ENCODE data around the gene RAB27B. TPM values are rescaled to one million over a fixed set of nuclear protein-coding genes. Genes with fewer than 3 reads are reported as not detected.

The RAB27B gene
- total RNA-seq, 1 experiment from 2014 or later, result 0.87 TPM

GRCh38 chr18:54791657-54792056 is 36.6 kb upstream of the RAB27B start:
- no peaks in the 10 kb centered on the region for H3K27me3 Mint-ChIP-seq (ENCODE audit: low read depth)
- peaks cover 5% of the 10 kb centered on the region; the same call in 1 of the 2 replicates for H3K4me1 Mint-ChIP-seq
- CTCF ChIA-PET, result no interaction called here
- no peaks in the 10 kb centered on the region for H3K9me3 Mint-ChIP-seq
- DNase-seq (ENCODE audit: low spot score), result no peak
- POLR2A ChIA-PET, result interaction anchor here (0.5 kb wide), 1 partner anchor 14 kb away, joined by 3 read pairs; no protein-coding TSS in a partner anchor
- no peak overlapping the region for H3K27ac Mint-ChIP-seq
- no peak for ATAC-seq
- no peak overlapping the region for H3K4me3 Mint-ChIP-seq
- H3K36me3 Mint-ChIP-seq, result no peaks in the 10 kb centered on the region
- TF ChIP-seq SOX15 (CRISPR knock-in tag; IDR thresholded peaks at IDR 0.05), result no peak
- no peak for TF ChIP-seq MLX (CRISPR knock-in tag; IDR thresholded peaks at IDR 0.05)
- TF ChIP-seq MAX (CRISPR knock-in tag; IDR thresholded peaks at IDR 0.05), result no peak
- TF ChIP-seq CREM (CRISPR knock-in tag; IDR thresholded peaks at IDR 0.05), result no peak
- TF ChIP-seq SMAD3 (CRISPR knock-in tag; IDR thresholded peaks at IDR 0.05; ENCODE audit: borderline replicate concordance), result no peak
- no peak for TF ChIP-seq NR1H2 (CRISPR knock-in tag; IDR thresholded peaks at IDR 0.05)
- no peak for TF ChIP-seq PRRX2 (CRISPR knock-in tag; IDR thresholded peaks at IDR 0.05)
- TF ChIP-seq ZNF138 (CRISPR knock-in tag; conservative IDR thresholded peaks at IDR 0.05), result no peak
- TF ChIP-seq IRF2 (CRISPR knock-in tag; IDR thresholded peaks at IDR 0.05; ENCODE audit: borderline replicate concordance, low read depth), result no peak

GRCh38 chr18:54792079-54792478 is 36.2 kb upstream of the RAB27B start:
- no peaks in the 10 kb centered on the region for H3K9me3 Mint-ChIP-seq
- no peak overlapping the region for H3K27ac Mint-ChIP-seq
- ATAC-seq (peak; percentile 20; the same call in 1 of the 2 replicates), DNase-seq (ENCODE audit: low spot score) (no peak)
- H3K4me3 Mint-ChIP-seq, result no peak overlapping the region
- H3K36me3 Mint-ChIP-seq, result no peaks in the 10 kb centered on the region
- POLR2A ChIA-PET, result no interaction called here
- H3K4me1 Mint-ChIP-seq, result peaks cover 5% of the 10 kb centered on the region; the same call in 1 of the 2 replicates
- H3K27me3 Mint-ChIP-seq (ENCODE audit: low read depth), result no peaks in the 10 kb centered on the region
- CTCF ChIA-PET, result no interaction called here
- TF ChIP-seq TP53 (CRISPR knock-in tag; IDR thresholded peaks at IDR 0.05) (no peak), NR2C2 (CRISPR knock-in tag; IDR thresholded peaks at IDR 0.05) (no peak), IRF2 (CRISPR knock-in tag; IDR thresholded peaks at IDR 0.05; ENCODE audit: borderline replicate concordance, low read depth) (no peak), ESRRA (CRISPR knock-in tag; IDR thresholded peaks at IDR 0.05; ENCODE audit: borderline replicate concordance) (no peak), TEAD1 (CRISPR knock-in tag; IDR thresholded peaks at IDR 0.05) (no peak), ZNF232 (CRISPR knock-in tag; IDR thresholded peaks at IDR 0.05) (no peak), ZNF416 (CRISPR knock-in tag; IDR thresholded peaks at IDR 0.05) (no peak), ZNF121 (CRISPR knock-in tag; IDR thresholded peaks at IDR 0.05) (no peak), FOXJ3 (CRISPR knock-in tag; IDR thresholded peaks at IDR 0.05; ENCODE audit: borderline replicate concordance) (no peak), ZNF671 (CRISPR knock-in tag; IDR thresholded peaks at IDR 0.05) (no peak), USF1 (CRISPR knock-in tag; IDR thresholded peaks at IDR 0.05) (no peak), CDX4 (CRISPR knock-in tag; IDR thresholded peaks at IDR 0.05; ENCODE audit: borderline replicate concordance) (no peak), GTF2I (CRISPR knock-in tag; conservative IDR thresholded peaks at IDR 0.05) (no peak), MXD4 (CRISPR knock-in tag; IDR thresholded peaks at IDR 0.05; ENCODE audit: borderline replicate concordance) (no peak)

GRCh38 chr18:54794823-54795222 is 33.5 kb upstream of the RAB27B start:
- H3K27ac Mint-ChIP-seq, result no peak overlapping the region
- TF ChIP-seq CREB1 (CRISPR knock-in tag; IDR thresholded peaks at IDR 0.05), result no peak

More at GRCh38 chr18:54794823-54795222, 33.5 kb upstream of the RAB27B start:
- Mint-ChIP-seq H3K4me1 (peaks cover 5% of the 10 kb centered on the region; the same call in 1 of the 2 replicates), H3K27me3 (ENCODE audit: low read depth) (no peaks in the 10 kb centered on the region), H3K36me3 (no peaks in the 10 kb centered on the region), H3K9me3 (no peaks in the 10 kb centered on the region), H3K4me3 (no peak overlapping the region)
- ATAC-seq (no peak), DNase-seq (ENCODE audit: low spot score) (no peak)
- ChIA-PET CTCF (no interaction called here), POLR2A (no interaction called here)

Data from WTC11 (cell line).